Memory B cell (primary cell): ENCODE data around the gene MAJIN.
A peak's percentile ranks its signal among the peaks of the same experiment; 100 is the strongest.

ENCODE experiments used
- ATAC-seq: fragments of 150-1000 bp; cut with Tn5 transposase; 2 replicates; pipeline ENCODE4 v1.10.0; 2021; ENCODE audit warnings: low read depth, mild to moderate bottlenecking, moderate library complexity
- DNase-seq, 2 donors: peaks; one replicate each; pipeline ENCODE4 v3.0.0; 2022; ENCODE audit warnings: low spot score in 2 of 2
- H3K27ac Mint-ChIP-seq: one replicate; pipeline ENCODE4 v1.8.0; 2022; ENCODE audit warnings: mild to moderate bottlenecking, moderate library complexity, mixed read lengths
- H3K27me3 Mint-ChIP-seq: one replicate; pipeline ENCODE4 v1.8.0; 2022; ENCODE audit warnings: mixed read lengths
- H3K36me3 Mint-ChIP-seq: one replicate; pipeline ENCODE4 v1.8.0; 2022; ENCODE audit warnings: mild to moderate bottlenecking, mixed read lengths
- H3K4me1 Mint-ChIP-seq: one replicate; pipeline ENCODE4 v1.8.0; 2022; ENCODE audit warnings: mixed read lengths
- H3K4me3 Mint-ChIP-seq: one replicate; pipeline ENCODE4 v1.8.0; 2022; ENCODE audit warnings: mild to moderate bottlenecking, moderate library complexity, mixed read lengths
- H3K9me3 Mint-ChIP-seq: one replicate; pipeline ENCODE4 v1.8.0; 2022; ENCODE audit warnings: mixed read lengths

Gene MAJIN

GRCh38 chr11:64933213-64933934 is 38.5 kb downstream of the MAJIN start:
- no peaks in the 10 kb centered on the region for H3K27me3 Mint-ChIP-seq
- DNase-seq (no peak), ATAC-seq (no peak)
- H3K9me3 Mint-ChIP-seq, result no peaks in the 10 kb centered on the region
- peaks cover 18% of the 10 kb centered on the region for H3K36me3 Mint-ChIP-seq
- no peak overlapping the region for H3K27ac Mint-ChIP-seq
- no peak overlapping the region for H3K4me3 Mint-ChIP-seq
- no peaks in the 10 kb centered on the region for H3K4me1 Mint-ChIP-seq

- DNase-seq, result no peak
These were observed 39.6 kb downstream of the MAJIN start for GRCh38 chr11:64932324-64932723.

GRCh38 chr11:64931290-64931689 is 40.6 kb downstream of the MAJIN start:
- no peaks in the 10 kb centered on the region for H3K4me1 Mint-ChIP-seq
- DNase-seq, result no peak
- H3K36me3 Mint-ChIP-seq, result peaks cover 18% of the 10 kb centered on the region

More at GRCh38 chr11:64932324-64932723, 39.6 kb downstream of the MAJIN start:
- no peaks in the 10 kb centered on the region for H3K4me1 Mint-ChIP-seq
- no peaks in the 10 kb centered on the region for H3K27me3 Mint-ChIP-seq
- H3K9me3 Mint-ChIP-seq, result no peaks in the 10 kb centered on the region
- H3K27ac Mint-ChIP-seq, result no peak overlapping the region
- H3K36me3 Mint-ChIP-seq, result peaks cover 18% of the 10 kb centered on the region
- ATAC-seq, result no peak
- H3K4me3 Mint-ChIP-seq, result no peak overlapping the region

GRCh38 chr11:64930340-64930739 is 41.6 kb downstream of the MAJIN start:
- no peak overlapping the region for H3K4me3 Mint-ChIP-seq
- no peaks in the 10 kb centered on the region for H3K9me3 Mint-ChIP-seq
- H3K36me3 Mint-ChIP-seq, result peaks cover 18% of the 10 kb centered on the region
- no peak for DNase-seq
- H3K4me1 Mint-ChIP-seq, result no peaks in the 10 kb centered on the region
- H3K27ac Mint-ChIP-seq, result no peak overlapping the region
- no peak for ATAC-seq
- no peaks in the 10 kb centered on the region for H3K27me3 Mint-ChIP-seq

More at GRCh38 chr11:64931290-64931689, 40.6 kb downstream of the MAJIN start:
- no peak for ATAC-seq
- Mint-ChIP-seq H3K27me3 (no peaks in the 10 kb centered on the region), H3K4me3 (no peak overlapping the region), H3K27ac (no peak overlapping the region), H3K9me3 (no peaks in the 10 kb centered on the region)

GRCh38 chr11:64929625-64930024 is 42.3 kb downstream of the MAJIN start:
- no peak overlapping the region for H3K27ac Mint-ChIP-seq
- H3K4me3 Mint-ChIP-seq, result no peak overlapping the region
- H3K27me3 Mint-ChIP-seq, result no peaks in the 10 kb centered on the region
- no peak for ATAC-seq
- peaks cover 4% of the 10 kb centered on the region for H3K4me1 Mint-ChIP-seq
- no peak for DNase-seq
- no peaks in the 10 kb centered on the region for H3K9me3 Mint-ChIP-seq
- H3K36me3 Mint-ChIP-seq, result peaks cover 18% of the 10 kb centered on the region

- Mint-ChIP-seq H3K4me1 (peaks cover 7% of the 10 kb centered on the region), H3K27me3 (no peaks in the 10 kb centered on the region), H3K9me3 (no peaks in the 10 kb centered on the region), H3K36me3 (peaks cover 15% of the 10 kb centered on the region), H3K27ac (no peak overlapping the region), H3K4me3 (no peak overlapping the region)
- ATAC-seq (no peak), DNase-seq (no peak)
These were observed 43.0 kb downstream of the MAJIN start for GRCh38 chr11:64928957-64929356.

GRCh38 chr11:64926689-64927088 is 45.2 kb downstream of the MAJIN start:
- ATAC-seq, result no peak
- peak overlapping the region; percentile 41 for H3K4me3 Mint-ChIP-seq
- no peaks in the 10 kb centered on the region for H3K9me3 Mint-ChIP-seq
- peaks cover 4% of the 10 kb centered on the region for H3K36me3 Mint-ChIP-seq
- no peak overlapping the region for H3K27ac Mint-ChIP-seq
- peaks cover 9% of the 10 kb centered on the region for H3K4me1 Mint-ChIP-seq
- no peak for DNase-seq
- H3K27me3 Mint-ChIP-seq, result no peaks in the 10 kb centered on the region

GRCh38 chr11:64925536-64926436 is 46.1 kb downstream of the MAJIN start:
- Mint-ChIP-seq H3K9me3 (no peaks in the 10 kb centered on the region), H3K4me3 (peak overlapping the region; percentile 99), H3K27ac (no peak overlapping the region), H3K4me1 (peaks cover 9% of the 10 kb centered on the region), H3K36me3 (peaks cover 4% of the 10 kb centered on the region), H3K27me3 (no peaks in the 10 kb centered on the region)
- ATAC-seq (no peak), DNase-seq (no peak)

- no peak for ATAC-seq
- Mint-ChIP-seq H3K4me1 (peaks cover 9% of the 10 kb centered on the region), H3K4me3 (peak overlapping the region; percentile 99), H3K36me3 (no peaks in the 10 kb centered on the region), H3K9me3 (no peaks in the 10 kb centered on the region), H3K27me3 (no peaks in the 10 kb centered on the region), H3K27ac (peak overlapping the region; percentile 90)
- no peak for DNase-seq
These were observed 47.0 kb downstream of the MAJIN start for GRCh38 chr11:64924910-64925284.

GRCh38 chr11:64923944-64924909 is 47.7 kb downstream of the MAJIN start, which contains the start of gene PPP2R5B:
PPP2R5B (plus strand) TSS chr11:64924689; CDS start chr11:64925735, 1,046 bp downstream.
- ATAC-seq, result peak; percentile 90
- H3K27me3 Mint-ChIP-seq, result no peaks in the 10 kb centered on the region
- peak; percentile 82 for DNase-seq
- H3K36me3 Mint-ChIP-seq, result no peaks in the 10 kb centered on the region
- peak within 1 kb of the TSS; percentile 90 for H3K27ac Mint-ChIP-seq
- peaks cover 9% of the 10 kb centered on the region for H3K4me1 Mint-ChIP-seq
- H3K4me3 Mint-ChIP-seq, result peak within 1 kb of the TSS; percentile 99
- no peaks in the 10 kb centered on the region for H3K9me3 Mint-ChIP-seq

GRCh38 chr11:64923151-64923661 is 48.7 kb downstream of the MAJIN start:
- H3K9me3 Mint-ChIP-seq, result no peaks in the 10 kb centered on the region
- no peaks in the 10 kb centered on the region for H3K27me3 Mint-ChIP-seq
- H3K4me1 Mint-ChIP-seq, result peaks cover 9% of the 10 kb centered on the region
- no peak overlapping the region for H3K27ac Mint-ChIP-seq
- ATAC-seq (no peak), DNase-seq (no peak)
- peak overlapping the region; percentile 11 for H3K4me3 Mint-ChIP-seq
- H3K36me3 Mint-ChIP-seq, result no peaks in the 10 kb centered on the region

GRCh38 chr11:64921384-64921783 is 50.5 kb downstream of the MAJIN start:
- Mint-ChIP-seq H3K27ac (no peak overlapping the region), H3K9me3 (no peaks in the 10 kb centered on the region), H3K4me1 (peaks cover 18% of the 10 kb centered on the region), H3K36me3 (no peaks in the 10 kb centered on the region), H3K27me3 (no peaks in the 10 kb centered on the region), H3K4me3 (no peak overlapping the region)
- no peak for ATAC-seq
- DNase-seq, result no peak

- Mint-ChIP-seq H3K4me3 (no peak overlapping the region), H3K27me3 (no peaks in the 10 kb centered on the region), H3K27ac (no peak overlapping the region), H3K4me1 (peaks cover 23% of the 10 kb centered on the region), H3K9me3 (no peaks in the 10 kb centered on the region), H3K36me3 (no peaks in the 10 kb centered on the region)
- ATAC-seq (no peak), DNase-seq (no peak)
These were observed 51.8 kb downstream of the MAJIN start for GRCh38 chr11:64920124-64920523.
